LNCaP clone FGC (cell line): ENCODE measurements around the gene GABRP.

Source experiments
- DNase-seq: peaks from one replicate; pipeline ENCODE4 v3.0.0-alpha.2; 2011; ENCODE audit warnings: low read depth
- H3K4me3 ChIP-seq: 2 replicates; pipeline ENCODE4 v1.5.1; 2011; ENCODE audit warnings: mild to moderate bottlenecking, low read depth, low read length, control low read depth
- CTCF ChIP-seq: IDR thresholded peaks from 2 replicates; pipeline ENCODE4 v1.5.1; 2012; ENCODE audit warnings: mild to moderate bottlenecking; ENCODE audit not compliant: control insufficient read depth, insufficient read depth; ENCODE audit errors: extremely low read depth

GABRP gene

GRCh38 chr5:170861917-170862766, 78.6 kb downstream of the GABRP start, which contains the start of gene RANBP17:
Gene RANBP17 (plus strand): TSS chr5:170862018.
- peak; percentile 22; the same call in 1 of the 2 replicates for TF ChIP-seq CTCF
- peak within 1 kb of the TSS; percentile 67 for H3K4me3 ChIP-seq
- DNase-seq: peak; percentile 32

GRCh38 chr5:170863646-170864045, 80.1 kb downstream of the GABRP start:
- TF ChIP-seq CTCF: no peak
- no peak for DNase-seq
- H3K4me3 ChIP-seq: no peak overlapping the region
